IMR-90 (cell line): ENCODE measurements around the gene NELFE. TPM values are rescaled to one million over a fixed set of nuclear protein-coding genes. Genes with fewer than 3 reads are reported as not detected.

Experiments
- ATAC-seq: fragments of 200-7000 bp; cut with Tn5 transposase; 2 replicates; pipeline ENCODE4 v1.9.1; 2020; ENCODE audit warnings: low read depth, mild to moderate bottlenecking, moderate library complexity
- BruUV-seq: library from RNA; stranded (reverse); fragments of 400-500 nt; replicated peaks from 2 replicates; lab custom pipeline; 2021; lab: Mats Ljungman, UMichigan
- CTCF ChIA-PET: fragments of 300-600 bp; formaldehyde crosslinking; extraction: SDS; loops from one replicate; lab custom pipeline; 2021; ENCODE audit warnings: antibody characterized with exemption; lab: Yijun Ruan, JAX
- POLR2A ChIA-PET: fragments of 300-600 bp; sonication (Branson Sonifier 250); formaldehyde crosslinking; loops from one replicate; lab custom pipeline; 2022; ENCODE audit warnings: antibody characterized with exemption; ENCODE audit not compliant: unreplicated experiment; lab: Charles Lee
- DNase-seq: peaks from one replicate; pipeline ENCODE4 v3.0.0; 2013
- H2AFZ ChIP-seq: replicated peaks from 2 replicates; pipeline ENCODE3; 2013; ENCODE audit warnings: low read length, mild to moderate bottlenecking; ENCODE audit not compliant: poor library complexity
- H2AK5ac ChIP-seq: 2 replicates; pipeline ENCODE4 v1.6.1; 2013; ENCODE audit warnings: low read depth, low read length, inconsistent platforms
- H2AK9ac ChIP-seq: replicated peaks from 2 replicates; pipeline ENCODE3; 2013; ENCODE audit warnings: mild to moderate bottlenecking, low read depth, low read length, moderate library complexity; ENCODE audit not compliant: poor library complexity
- H2BK120ac ChIP-seq: 2 replicates; pipeline ENCODE4 v1.6.1; 2013; ENCODE audit warnings: low read depth, low read length, inconsistent platforms
- H2BK15ac ChIP-seq: 3 replicates; pipeline ENCODE4 v1.6.1; 2013; ENCODE audit warnings: low read depth, low read length, inconsistent platforms
- H2BK20ac ChIP-seq: 2 replicates; pipeline ENCODE4 v1.6.1; 2013; ENCODE audit warnings: low read depth, mild to moderate bottlenecking, inconsistent platforms, low read length, moderate library complexity
- H2BK5ac ChIP-seq: 2 replicates; pipeline ENCODE4 v1.6.1; 2013; ENCODE audit warnings: mild to moderate bottlenecking, low read depth, low read length, inconsistent platforms; ENCODE audit not compliant: poor library complexity, severe bottlenecking
- H3K14ac ChIP-seq: replicated peaks from 2 replicates; pipeline ENCODE4 v1.6.1; 2013; ENCODE audit warnings: low read depth, low read length, inconsistent platforms
- H3K18ac ChIP-seq: 2 replicates; pipeline ENCODE4 v1.6.1; 2013; ENCODE audit warnings: low read depth, low read length, control low read depth
- H3K23ac ChIP-seq: 2 replicates; pipeline ENCODE4 v1.6.1; 2013; ENCODE audit warnings: low read depth, low read length, inconsistent platforms
- H3K27ac ChIP-seq: 2 replicates; pipeline ENCODE4 v1.5.1; 2013; ENCODE audit warnings: mild to moderate bottlenecking, control low read depth, low read length; ENCODE audit not compliant: insufficient read depth
- H3K27me3 ChIP-seq: 2 replicates; pipeline ENCODE4 v1.6.1; 2013; ENCODE audit warnings: low read length; ENCODE audit not compliant: control insufficient read depth, insufficient read depth
- H3K36me3 ChIP-seq: 2 replicates; pipeline ENCODE4 v1.6.1; 2013; ENCODE audit warnings: low read length, mixed read lengths; ENCODE audit not compliant: control insufficient read depth, insufficient read depth
- H3K4ac ChIP-seq: 2 replicates; pipeline ENCODE4 v1.6.1; 2013; ENCODE audit warnings: low read depth, low read length, inconsistent platforms
- H3K4me1 ChIP-seq: 2 replicates; pipeline ENCODE4 v1.6.1; 2013; ENCODE audit warnings: low read length, mixed read lengths; ENCODE audit not compliant: control insufficient read depth, insufficient read depth
- H3K4me2 ChIP-seq: 2 replicates; pipeline ENCODE4 v1.6.1; 2013; ENCODE audit warnings: low read depth, mild to moderate bottlenecking, control low read depth, low read length, moderate library complexity
- H3K4me3 ChIP-seq: 2 replicates; pipeline ENCODE4 v1.5.1; 2013; ENCODE audit warnings: low read depth, mild to moderate bottlenecking, control low read depth, low read length, moderate library complexity; ENCODE audit not compliant: insufficient read depth
- H3K56ac ChIP-seq: 2 replicates; pipeline ENCODE4 v1.6.1; 2013; ENCODE audit warnings: low read length, inconsistent platforms; ENCODE audit not compliant: insufficient read depth; ENCODE audit errors: extremely low read depth
- H3K79me1 ChIP-seq, 2 experiments: 2 replicates each; pipeline ENCODE4 v1.6.1; 2013; ENCODE audit warnings: low read length in 2 of 2, inconsistent platforms in 1 of 2, low read depth in 1 of 2
- H3K9ac ChIP-seq: 2 replicates; pipeline ENCODE4 v1.6.1; 2013; ENCODE audit warnings: low read depth, low read length, control low read depth
- H3K9me1 ChIP-seq: 2 replicates; pipeline ENCODE4 v1.6.1; 2013; ENCODE audit warnings: low read length, inconsistent platforms; ENCODE audit not compliant: insufficient read depth
- H3K9me3 ChIP-seq: 2 replicates; pipeline ENCODE4 v1.6.1; 2013; ENCODE audit warnings: low read length; ENCODE audit not compliant: control insufficient read depth, insufficient read depth
- H4K20me1 ChIP-seq: 2 replicates; pipeline ENCODE4 v1.6.1; 2013; ENCODE audit warnings: low read length, inconsistent platforms; ENCODE audit not compliant: insufficient read depth
- H4K5ac ChIP-seq: 2 replicates; pipeline ENCODE4 v1.6.1; 2013; ENCODE audit warnings: mild to moderate bottlenecking, low read depth, low read length, control low read depth
- H4K8ac ChIP-seq, 2 experiments: 2 replicates each; pipeline ENCODE4 v1.6.1; 2013; ENCODE audit warnings: low read depth in 2 of 2, low read length in 2 of 2, control low read depth in 1 of 2, inconsistent platforms in 1 of 2
- H4K91ac ChIP-seq: 2 replicates; pipeline ENCODE4 v1.6.1; 2013; ENCODE audit warnings: low read depth, low read length, inconsistent platforms; ENCODE audit not compliant: insufficient read depth
- BHLHE40 ChIP-seq: fragments of 150-350 bp; IDR thresholded peaks from 2 replicates; pipeline ENCODE4 v1.6.1; 2016; ENCODE audit warnings: mild to moderate bottlenecking, low read depth, low read length
- FOS ChIP-seq: fragments of 150-350 bp; IDR thresholded peaks from 2 replicates; pipeline ENCODE4 v1.6.1; 2016; ENCODE audit warnings: low read depth, low read length
- WGBS, 2 experiments: methylation state at CpG; one replicate each; pipeline versions ENCODE4 v1.1.5 to v1.1.7; 2013; ENCODE audit warnings: missing lambda C conversion rate in 2 of 2; ENCODE audit not compliant: insufficient read length in 1 of 2; ENCODE audit errors: extremely low coverage in 2 of 2; 5-methylcytosine and 5-hydroxymethylcytosine counted together
- dilution Hi-C: fragments of 300-500 bp; cut with HindIII; formaldehyde crosslinking; loops from one replicate; pipeline ENCODE4 v1.14.3; 2018; ENCODE audit warnings: low sequenced_read_pairs; ENCODE audit not compliant: unreplicated experiment
- in situ Hi-C: fragments of 300-500 bp; cut with MboI; formaldehyde crosslinking; loops from 3 replicates; pipeline ENCODE4 v1.14.3; 2019; ENCODE audit warnings: low sequenced_read_pairs, inconsistent platforms, mixed read lengths
- intact Hi-C: fragments of 100-400 bp; cut with micrococcal nuclease; formaldehyde crosslinking; loops from 2 replicates; pipeline ENCODE4 v1.10.0; 2022
- polyA plus RNA-seq, 3 experiments: library from polyadenylated mRNA; depleted of rRNA; stranded (reverse); fragments of >200 nt; gene quantifications; 2 replicates each; pipeline ENCODE4 v1.2.3, GENCODE V29; 2012; ENCODE audit warnings: low replicate concordance in 1 of 3
- total RNA-seq: library from RNA; depleted of rRNA; stranded (reverse); fragments of >200 nt; gene quantifications from 2 replicates; pipeline ENCODE4 v1.2.3, GENCODE V29; 2012

The NELFE gene
- total and polyA plus RNA-seq, 2 of the 4 experiments (the other 2 are of a cell fraction): 63.6 to 76.0 TPM

GRCh38 chr6:31946370-31946885, 12.3 kb downstream of the NELFE start:
- peak overlapping the region; percentile 57; the same call in 1 of the 2 replicates for H4K91ac ChIP-seq
- dilution Hi-C loops: no loop called here
- H4K8ac ChIP-seq: peak overlapping the region; percentile 67 to 87; a peak in 3 of 4 replicates
- H2BK5ac ChIP-seq: peak overlapping the region; percentile 65
- ATAC-seq (no peak), DNase-seq (no peak)
- H2BK15ac ChIP-seq: peak overlapping the region; percentile 49; the same call in 2 of the 3 replicates
- H3K9me3 ChIP-seq: no peaks in the 10 kb centered on the region
- H2AK5ac ChIP-seq: peak overlapping the region; percentile 91
- no peaks in the 10 kb centered on the region for H4K20me1 ChIP-seq
- H3K9me1 ChIP-seq: peaks cover 12% of the 10 kb centered on the region
- H3K79me1 ChIP-seq: no peaks in the 10 kb centered on the region
- H2BK20ac ChIP-seq: peak overlapping the region; percentile 46
- H3K4me3 ChIP-seq: no peak overlapping the region
- peak overlapping the region; percentile 24; the same call in 1 of the 2 replicates for H3K9ac ChIP-seq
- peak overlapping the region; percentile 93 for H4K5ac ChIP-seq
- peak overlapping the region; percentile 68 for H3K14ac ChIP-seq
- peak overlapping the region; percentile 94 for H2AFZ ChIP-seq
- H3K36me3 ChIP-seq: peaks cover 7% of the 10 kb centered on the region
- CTCF ChIA-PET: no interaction called here
- no peak overlapping the region for H3K23ac ChIP-seq
- 77% methylated on average over 7 of the region's 11 CpGs; no CpG with 5 or more reads in 1 of the 2 experiments for WGBS, 2 experiments
- peak overlapping the region; percentile 86 for H2BK120ac ChIP-seq
- in situ Hi-C loops: loop anchor here (5.0 to 10.0 kb wide), 2 partner anchors 34 to 262 kb away; partner anchors contain the start of gene LY6G5C
- POLR2A ChIA-PET: interaction anchor here (0.9 kb wide), 1 partner anchor 48 kb away, joined by 3 read pairs; no protein-coding TSS in a partner anchor
- TF ChIP-seq BHLHE40 (no peak), FOS (no peak)
- H2AK9ac ChIP-seq: peak overlapping the region; percentile 48
- no peak overlapping the region for H3K56ac ChIP-seq
- peak overlapping the region; percentile 64; the same call in 1 of the 2 replicates for H3K27ac ChIP-seq
- peaks cover 22% of the 10 kb centered on the region for H3K4me1 ChIP-seq
- peak overlapping the region; percentile 81 for H3K18ac ChIP-seq
- no peaks in the 10 kb centered on the region for H3K27me3 ChIP-seq
- peak overlapping the region; percentile 89; the same call in 1 of the 2 replicates for H3K4ac ChIP-seq
- BruUV-seq: no TSS peak
- intact Hi-C loops: no loop called here
- H3K4me2 ChIP-seq: peak overlapping the region; percentile 65; the same call in 1 of the 2 replicates
